Activated CD4-positive, alpha-beta T cell treated with anti-CD3 and anti-CD28 coated beads for 36 hours (primary cell): Measurements from ENCODE around the gene ARHGAP22. TPM values are rescaled to one million over a fixed set of nuclear protein-coding genes. Genes with fewer than 3 reads are reported as not detected.

ENCODE experiments used
- ATAC-seq: fragments of 200-7000 bp; cut with Tn5 transposase; one replicate; pipeline ENCODE4 v1.10.0; 2021; ENCODE audit warnings: mild to moderate bottlenecking, moderate library complexity
- CTCF ChIA-PET: fragments of 350-600 bp; sonication (Branson Sonifier 250); formaldehyde crosslinking; loops from one replicate; lab custom pipeline; 2021; ENCODE audit warnings: antibody characterized with exemption; lab: Charles Lee
- POLR2A ChIA-PET: fragments of 350-600 bp; sonication (Branson Sonifier 250); formaldehyde crosslinking; loops from one replicate; lab custom pipeline; 2021; ENCODE audit warnings: antibody characterized with exemption, inconsistent platforms; lab: Charles Lee
- DNase-seq: peaks from one replicate; pipeline ENCODE4 v3.0.0-alpha.2; 2020
- H3K27ac Mint-ChIP-seq: one replicate; pipeline ENCODE4 v1.8.0; 2021; ENCODE audit warnings: mixed read lengths
- H3K27me3 Mint-ChIP-seq: one replicate; pipeline ENCODE4 v1.8.0; 2021; ENCODE audit warnings: mixed read lengths
- H3K36me3 Mint-ChIP-seq: one replicate; pipeline ENCODE4 v1.8.0; 2021; ENCODE audit warnings: low read depth, mixed read lengths
- H3K4me1 Mint-ChIP-seq: one replicate; pipeline ENCODE4 v1.8.0; 2021; ENCODE audit warnings: mixed read lengths
- H3K4me3 Mint-ChIP-seq: one replicate; pipeline ENCODE4 v1.8.0; 2021; ENCODE audit warnings: mild to moderate bottlenecking, moderate library complexity, mixed read lengths
- H3K9me3 Mint-ChIP-seq: one replicate; pipeline ENCODE4 v1.8.0; 2021; ENCODE audit warnings: low read depth, mixed read lengths
- intact Hi-C, 2 experiments: fragments of 100-400 bp; cut with DNase I in 1 of 2; cut with micrococcal nuclease in 1 of 2; formaldehyde crosslinking; loops; one replicate each; pipeline versions ENCODE4 v1.14.2 to v1.15.1; 2022 to 2024; cut with DNase I, micrococcal nuclease
- total RNA-seq, 2 experiments: library from RNA; stranded (reverse); gene quantifications; one replicate each; pipeline ENCODE4 v1.2.3, GENCODE V29; 2021

Gene ARHGAP22
- total RNA-seq, 2 experiments from 2014 or later, result 0.27 to 0.47 TPM

- Mint-ChIP-seq H3K9me3 (no peaks in the 10 kb centered on the region), H3K27me3 (peaks cover 8% of the 10 kb centered on the region), H3K36me3 (no peaks in the 10 kb centered on the region), H3K4me3 (no peak overlapping the region), H3K27ac (no peak overlapping the region), H3K4me1 (no peaks in the 10 kb centered on the region)
- DNase-seq, result no peak
- intact Hi-C loops, result no loop called here
- ATAC-seq, result no peak
- ChIA-PET POLR2A (no interaction called here), CTCF (interaction anchor here (0.7 kb wide), 1 partner anchor 13 kb away, joined by 3 read pairs; no protein-coding TSS in a partner anchor)
These were observed 128.4 kb downstream of the ARHGAP22 start for GRCh38 chr10:48476279-48476982.

GRCh38 chr10:48475943-48476278 lies 129.0 kb downstream of the ARHGAP22 start:
- intact Hi-C loops, result no loop called here
- H3K36me3 Mint-ChIP-seq, result no peaks in the 10 kb centered on the region
- no peak overlapping the region for H3K27ac Mint-ChIP-seq
- no peak for DNase-seq
- peaks cover 8% of the 10 kb centered on the region for H3K27me3 Mint-ChIP-seq
- CTCF ChIA-PET, result interaction anchor here (0.7 kb wide), 1 partner anchor 12 kb away, joined by 3 read pairs; no protein-coding TSS in a partner anchor
- ATAC-seq, result no peak
- POLR2A ChIA-PET, result no interaction called here
- no peak overlapping the region for H3K4me3 Mint-ChIP-seq
- H3K4me1 Mint-ChIP-seq, result no peaks in the 10 kb centered on the region
- no peaks in the 10 kb centered on the region for H3K9me3 Mint-ChIP-seq

- Mint-ChIP-seq H3K4me1 (no peaks in the 10 kb centered on the region), H3K4me3 (no peak overlapping the region), H3K27ac (no peak overlapping the region), H3K36me3 (no peaks in the 10 kb centered on the region), H3K9me3 (no peaks in the 10 kb centered on the region), H3K27me3 (peaks cover 8% of the 10 kb centered on the region)
- DNase-seq (no peak), ATAC-seq (no peak)
- intact Hi-C loops, result no loop called here
- POLR2A ChIA-PET, result no interaction called here
- CTCF ChIA-PET, result no interaction called here
These were observed 130.0 kb downstream of the ARHGAP22 start for GRCh38 chr10:48474765-48475365.

GRCh38 chr10:48473704-48474103 lies 131.2 kb downstream of the ARHGAP22 start:
- no peak overlapping the region for H3K4me3 Mint-ChIP-seq
- no peaks in the 10 kb centered on the region for H3K4me1 Mint-ChIP-seq
- H3K36me3 Mint-ChIP-seq, result no peaks in the 10 kb centered on the region
- ChIA-PET CTCF (no interaction called here), POLR2A (no interaction called here)
- ATAC-seq (no peak), DNase-seq (no peak)
- H3K27me3 Mint-ChIP-seq, result peaks cover 8% of the 10 kb centered on the region
- intact Hi-C loops, result no loop called here
- H3K27ac Mint-ChIP-seq, result no peak overlapping the region
- no peaks in the 10 kb centered on the region for H3K9me3 Mint-ChIP-seq

GRCh38 chr10:48472501-48473069 lies 132.3 kb downstream of the ARHGAP22 start:
- no peak overlapping the region for H3K4me3 Mint-ChIP-seq
- intact Hi-C loops, result no loop called here
- DNase-seq, result no peak
- no peak overlapping the region for H3K27ac Mint-ChIP-seq
- no peaks in the 10 kb centered on the region for H3K9me3 Mint-ChIP-seq
- peaks cover 6% of the 10 kb centered on the region for H3K27me3 Mint-ChIP-seq
- CTCF ChIA-PET, result no interaction called here
- ATAC-seq, result no peak
- no peaks in the 10 kb centered on the region for H3K36me3 Mint-ChIP-seq
- H3K4me1 Mint-ChIP-seq, result no peaks in the 10 kb centered on the region
- POLR2A ChIA-PET, result no interaction called here

- intact Hi-C loops, result no loop called here
- H3K27ac Mint-ChIP-seq, result no peak overlapping the region
- H3K27me3 Mint-ChIP-seq, result peaks cover 6% of the 10 kb centered on the region
- CTCF ChIA-PET, result no interaction called here
- H3K4me1 Mint-ChIP-seq, result no peaks in the 10 kb centered on the region
- H3K4me3 Mint-ChIP-seq, result no peak overlapping the region
- ATAC-seq (no peak), DNase-seq (no peak)
- H3K9me3 Mint-ChIP-seq, result no peaks in the 10 kb centered on the region
- POLR2A ChIA-PET, result no interaction called here
- no peaks in the 10 kb centered on the region for H3K36me3 Mint-ChIP-seq
These were observed 133.7 kb downstream of the ARHGAP22 start for GRCh38 chr10:48470893-48471805.

GRCh38 chr10:48470115-48470892 lies 134.6 kb downstream of the ARHGAP22 start:
- POLR2A ChIA-PET, result no interaction called here
- intact Hi-C loops, result no loop called here
- DNase-seq (no peak), ATAC-seq (no peak)
- CTCF ChIA-PET, result interaction anchor here (1.0 kb wide), 1 partner anchor 128 kb away, joined by 3 read pairs; no protein-coding TSS in a partner anchor
- no peak overlapping the region for H3K4me3 Mint-ChIP-seq
- no peaks in the 10 kb centered on the region for H3K9me3 Mint-ChIP-seq
- H3K27ac Mint-ChIP-seq, result no peak overlapping the region
- no peaks in the 10 kb centered on the region for H3K36me3 Mint-ChIP-seq
- no peaks in the 10 kb centered on the region for H3K4me1 Mint-ChIP-seq
- H3K27me3 Mint-ChIP-seq, result peaks cover 4% of the 10 kb centered on the region

- H3K4me1 Mint-ChIP-seq, result no peaks in the 10 kb centered on the region
- intact Hi-C loops, result no loop called here
- CTCF ChIA-PET, result interaction anchor here (1.0 to 1.6 kb wide), 2 partner anchors 108 to 128 kb away, joined by 3 to 6 read pairs; no protein-coding TSS in a partner anchor
- H3K36me3 Mint-ChIP-seq, result no peaks in the 10 kb centered on the region
- H3K27ac Mint-ChIP-seq, result no peak overlapping the region
- no peak overlapping the region for H3K4me3 Mint-ChIP-seq
- no peak for DNase-seq
- H3K27me3 Mint-ChIP-seq, result no peaks in the 10 kb centered on the region
- no peak for ATAC-seq
- POLR2A ChIA-PET, result no interaction called here
- H3K9me3 Mint-ChIP-seq, result no peaks in the 10 kb centered on the region
These were observed 135.3 kb downstream of the ARHGAP22 start for GRCh38 chr10:48469516-48470020.

GRCh38 chr10:48468866-48469511 lies 135.9 kb downstream of the ARHGAP22 start:
- Mint-ChIP-seq H3K4me3 (no peak overlapping the region), H3K9me3 (no peaks in the 10 kb centered on the region), H3K4me1 (no peaks in the 10 kb centered on the region), H3K36me3 (no peaks in the 10 kb centered on the region), H3K27me3 (no peaks in the 10 kb centered on the region), H3K27ac (no peak overlapping the region)
- ATAC-seq, result no peak
- ChIA-PET POLR2A (no interaction called here), CTCF (interaction anchor here (1.6 kb wide), 1 partner anchor 108 kb away, joined by 6 read pairs; no protein-coding TSS in a partner anchor)
- DNase-seq, result no peak
- intact Hi-C loops, result no loop called here

GRCh38 chr10:48468130-48468790 lies 136.6 kb downstream of the ARHGAP22 start:
- no peaks in the 10 kb centered on the region for H3K9me3 Mint-ChIP-seq
- ChIA-PET POLR2A (no interaction called here), CTCF (interaction anchor here (1.6 kb wide), 1 partner anchor 107 kb away, joined by 6 read pairs; no protein-coding TSS in a partner anchor)
- no peaks in the 10 kb centered on the region for H3K36me3 Mint-ChIP-seq
- intact Hi-C loops, result no loop called here
- no peak overlapping the region for H3K27ac Mint-ChIP-seq
- DNase-seq (no peak), ATAC-seq (no peak)
- no peaks in the 10 kb centered on the region for H3K4me1 Mint-ChIP-seq
- no peak overlapping the region for H3K4me3 Mint-ChIP-seq
- H3K27me3 Mint-ChIP-seq, result no peaks in the 10 kb centered on the region
